Effector memory CD8-positive, alpha-beta T cell (primary cell): ENCODE results near the gene KRT3.

Experiments used
- ATAC-seq: fragments of 150-1000 bp; cut with Tn5 transposase; replicated peaks from 2 replicates; pipeline ENCODE4 v1.10.0; 2021; ENCODE audit warnings: mild to moderate bottlenecking, moderate library complexity
- DNase-seq, 3 experiments: peaks; one replicate each; pipeline ENCODE4 v3.0.0; 2021
- H3K27ac Mint-ChIP-seq, 2 donors: one replicate each; pipeline ENCODE4 v1.8.0; 2022; ENCODE audit warnings: mild to moderate bottlenecking in 2 of 2, mixed read lengths in 2 of 2, moderate library complexity in 2 of 2
- H3K27me3 Mint-ChIP-seq, 2 donors: one replicate each; pipeline ENCODE4 v1.8.0; 2022; ENCODE audit warnings: mixed read lengths in 2 of 2
- H3K36me3 Mint-ChIP-seq: one replicate; pipeline ENCODE4 v1.8.0; 2022; ENCODE audit warnings: mild to moderate bottlenecking, moderate library complexity, mixed read lengths; ENCODE audit not compliant: insufficient read depth
- H3K4me1 Mint-ChIP-seq, 2 donors: one replicate each; pipeline ENCODE4 v1.8.0; 2022; ENCODE audit warnings: low read depth in 2 of 2, mixed read lengths in 2 of 2
- H3K4me3 Mint-ChIP-seq, 2 donors: one replicate each; pipeline ENCODE4 v1.8.0; 2022; ENCODE audit warnings: mild to moderate bottlenecking in 2 of 2, mixed read lengths in 2 of 2, moderate library complexity in 2 of 2
- H3K9me3 Mint-ChIP-seq, 2 donors: one replicate each; pipeline ENCODE4 v1.8.0; 2022; ENCODE audit warnings: mixed read lengths in 2 of 2
- total RNA-seq, 9 experiments: gene quantifications; one replicate each; lab custom pipeline; 2026; lab: John Stamatoyannopoulos, UW

Gene KRT3
- total RNA-seq: 0 reads per million in 9 experiments

DNA sequence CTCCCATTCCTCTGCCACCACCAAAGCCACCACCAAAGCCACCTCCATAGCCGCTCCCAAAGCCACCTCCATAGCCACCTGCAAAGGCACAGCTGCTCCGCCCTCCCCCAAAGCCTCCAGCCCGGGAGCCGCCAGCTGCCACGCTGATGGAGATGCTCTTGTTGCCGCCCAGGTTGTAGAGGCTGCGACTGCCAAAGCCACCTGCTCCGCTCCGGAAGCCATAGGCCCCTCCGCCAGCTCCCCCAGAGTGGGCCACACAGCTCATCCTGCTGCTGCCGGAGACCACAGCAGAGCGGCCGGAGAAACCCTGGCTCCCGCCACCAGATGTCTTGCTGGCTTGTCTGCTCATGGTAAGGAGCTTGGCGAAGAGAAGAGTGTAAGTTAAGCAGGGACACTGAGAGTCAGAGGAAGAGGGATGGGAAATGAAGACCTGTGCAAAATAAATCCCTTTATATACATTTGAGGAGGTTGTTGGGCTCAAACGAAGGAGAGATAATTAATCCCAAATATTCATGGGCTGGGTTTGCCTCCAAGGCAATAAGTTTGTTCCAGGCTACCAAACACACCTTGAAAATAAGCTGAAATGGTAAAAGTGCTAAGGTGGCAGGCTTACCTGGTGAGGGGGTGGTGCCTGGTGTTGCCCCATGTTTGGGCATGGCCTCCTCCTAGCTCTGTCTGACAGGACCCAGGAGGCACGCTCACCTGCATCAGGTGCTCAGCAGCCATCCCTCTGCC, at the start of gene KRT3:
Gene KRT3, minus strand, starts transcription at position 424 of the 735 bp plus-strand sequence. Its CDS starts 75 bp downstream, at position 349.
- Mint-ChIP-seq H3K9me3 (no peaks in the 10 kb centered on the region), H3K27me3 (peaks cover 17 to 42% of the 10 kb centered on the region in 2 donors), H3K36me3 (no peaks in the 10 kb centered on the region), H3K4me1 (no peaks in the 10 kb centered on the region), H3K27ac (no peak within 1 kb of the TSS), H3K4me3 (no peak within 1 kb of the TSS)
- no peak for DNase-seq
- no peak for ATAC-seq

GRCh38 chr12:52844386-52844785, 48.5 kb upstream of the KRT3 start:
- ATAC-seq (no peak), DNase-seq (no peak)
- Mint-ChIP-seq H3K27ac (no peak overlapping the region), H3K27me3 (peaks cover 26 to 67% of the 10 kb centered on the region in 2 donors), H3K4me1 (peaks cover 0 to 1% of the 10 kb centered on the region in 2 donors), H3K36me3 (no peaks in the 10 kb centered on the region), H3K9me3 (no peaks in the 10 kb centered on the region), H3K4me3 (no peak overlapping the region)

DNA sequence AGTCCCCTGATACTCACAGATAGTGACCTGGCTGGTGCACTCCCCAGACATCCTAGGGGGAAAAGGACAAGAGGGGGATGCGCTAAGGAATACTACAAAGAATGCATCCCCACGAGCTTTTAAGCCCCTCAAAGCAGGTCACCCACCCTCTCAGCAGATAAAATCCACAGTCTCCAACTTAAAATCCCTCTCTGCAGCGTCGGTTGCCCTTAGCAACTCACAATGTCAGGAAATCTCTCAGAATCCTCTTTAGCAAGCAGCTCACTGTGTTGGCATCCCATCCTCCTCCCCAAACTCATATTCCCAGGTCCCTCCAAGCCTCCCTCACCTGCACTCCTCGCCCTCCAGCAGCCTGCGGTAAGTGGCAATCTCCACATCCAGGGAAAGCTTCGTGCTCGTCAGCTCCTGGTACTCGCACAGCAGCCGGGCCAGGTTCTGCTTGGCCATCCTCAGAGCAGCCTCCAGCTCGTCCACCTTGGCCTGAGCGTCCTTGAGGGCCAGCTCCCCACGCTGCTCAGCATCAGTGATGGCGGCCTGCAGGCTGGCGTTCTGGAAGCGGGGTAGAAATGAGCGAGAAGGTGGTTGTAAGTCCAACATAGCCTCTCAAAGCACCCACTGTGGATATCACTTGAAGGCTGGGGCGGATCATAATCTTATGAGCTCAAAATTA, 43.7 kb upstream of the KRT3 start:
- H3K36me3 Mint-ChIP-seq: no peaks in the 10 kb centered on the region
- ATAC-seq: no peak
- peaks cover 16 to 18% of the 10 kb centered on the region in 2 donors for H3K4me1 Mint-ChIP-seq
- DNase-seq: no peak
- H3K4me3 Mint-ChIP-seq: no peak overlapping the region
- no peaks in the 10 kb centered on the region for H3K9me3 Mint-ChIP-seq
- H3K27ac Mint-ChIP-seq: no peak overlapping the region
- peaks cover 0 to 58% of the 10 kb centered on the region in 2 donors for H3K27me3 Mint-ChIP-seq

DNA sequence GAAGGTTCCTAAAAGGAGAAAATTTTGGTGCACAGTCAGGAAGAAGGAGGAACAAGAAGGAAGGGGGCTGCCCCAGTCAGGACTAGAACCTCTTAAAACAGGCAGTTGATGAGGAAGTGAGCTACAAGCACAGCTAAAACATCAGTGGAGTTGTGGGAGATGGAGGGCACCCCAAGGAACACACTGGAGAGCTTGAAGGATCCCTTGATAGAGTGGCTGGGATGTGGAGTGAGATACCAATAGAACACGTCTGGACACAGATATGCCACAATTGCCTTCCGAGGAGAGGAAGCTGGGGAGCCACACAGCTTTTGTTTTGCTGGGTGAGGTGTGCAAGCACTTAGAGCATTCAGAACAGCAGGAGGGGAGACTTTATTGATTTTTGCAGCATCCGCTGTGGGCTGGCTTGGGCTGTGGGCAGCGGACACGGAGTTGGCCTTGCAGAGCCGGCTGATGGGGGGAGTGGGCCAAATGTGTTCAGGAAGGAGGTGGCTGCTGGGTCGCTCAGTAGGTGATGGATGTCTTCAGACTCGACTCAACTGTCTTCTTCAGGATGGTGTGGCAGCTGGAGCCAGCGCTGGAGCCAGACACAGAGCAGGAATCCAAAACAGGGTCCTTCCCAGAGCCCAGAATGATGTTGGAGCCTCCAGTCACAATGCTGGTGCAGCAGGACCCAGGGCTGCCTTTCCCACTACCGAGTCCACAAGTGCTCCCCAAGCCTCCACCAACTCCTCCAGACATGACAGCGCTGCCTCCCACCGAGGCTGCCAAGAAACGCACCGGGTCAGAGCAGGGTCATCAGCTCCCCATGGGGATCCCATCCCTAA, 42.9 kb upstream of the KRT3 start:
- no peak overlapping the region for H3K27ac Mint-ChIP-seq
- peaks cover 0 to 58% of the 10 kb centered on the region in 2 donors for H3K27me3 Mint-ChIP-seq
- no peak for ATAC-seq
- no peak for DNase-seq
- H3K4me3 Mint-ChIP-seq: no peak overlapping the region
- H3K36me3 Mint-ChIP-seq: no peaks in the 10 kb centered on the region
- no peaks in the 10 kb centered on the region for H3K9me3 Mint-ChIP-seq
- H3K4me1 Mint-ChIP-seq: peaks cover 16 to 18% of the 10 kb centered on the region in 2 donors

- Mint-ChIP-seq H3K27ac (peak overlapping the region in 1 of 2 donors; percentile 93), H3K9me3 (no peaks in the 10 kb centered on the region), H3K36me3 (no peaks in the 10 kb centered on the region), H3K4me1 (peaks cover 16 to 18% of the 10 kb centered on the region in 2 donors), H3K27me3 (peaks cover 0 to 61% of the 10 kb centered on the region in 2 donors), H3K4me3 (peak overlapping the region in 1 of 2 donors; percentile 54)
- DNase-seq (no peak), ATAC-seq (no peak)
Measured at GRCh38 chr12:52837781-52838608, 42.1 kb upstream of the KRT3 start.

DNA sequence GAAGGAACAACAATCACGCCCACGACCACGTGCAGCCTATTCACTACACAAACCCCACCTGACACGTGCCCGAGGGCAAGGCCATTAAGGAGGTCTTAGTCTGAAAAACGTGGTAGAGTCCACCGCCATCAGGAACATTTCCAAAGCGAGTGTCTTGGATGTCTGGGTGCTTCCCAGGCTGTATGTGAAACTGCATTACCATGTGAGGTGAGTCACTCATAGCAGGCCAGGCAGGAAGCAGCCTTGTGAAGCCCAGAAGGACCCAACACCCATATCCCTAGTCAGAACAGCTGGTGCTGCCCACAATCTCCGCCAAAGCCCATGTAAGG, 41.5 kb upstream of the KRT3 start:
- peak overlapping the region; percentile 36 to 54 for H3K4me3 Mint-ChIP-seq
- peak overlapping the region in 1 of 2 donors; percentile 93 for H3K27ac Mint-ChIP-seq
- H3K36me3 Mint-ChIP-seq: no peaks in the 10 kb centered on the region
- peaks cover 0 to 65% of the 10 kb centered on the region in 2 donors for H3K27me3 Mint-ChIP-seq
- peaks cover 15 to 18% of the 10 kb centered on the region in 2 donors for H3K4me1 Mint-ChIP-seq
- no peaks in the 10 kb centered on the region for H3K9me3 Mint-ChIP-seq
- ATAC-seq: no peak
- DNase-seq: no peak

GRCh38 chr12:52836491-52837412, 40.8 kb upstream of the KRT3 start:
- Mint-ChIP-seq H3K36me3 (no peaks in the 10 kb centered on the region), H3K27ac (peak overlapping the region; percentile 87 to 93), H3K9me3 (no peaks in the 10 kb centered on the region), H3K4me3 (peak overlapping the region; percentile 36 to 54), H3K4me1 (peaks cover 15 to 18% of the 10 kb centered on the region in 2 donors), H3K27me3 (peaks cover 0 to 65% of the 10 kb centered on the region in 2 donors)
- DNase-seq: no peak
- ATAC-seq: no peak

DNA sequence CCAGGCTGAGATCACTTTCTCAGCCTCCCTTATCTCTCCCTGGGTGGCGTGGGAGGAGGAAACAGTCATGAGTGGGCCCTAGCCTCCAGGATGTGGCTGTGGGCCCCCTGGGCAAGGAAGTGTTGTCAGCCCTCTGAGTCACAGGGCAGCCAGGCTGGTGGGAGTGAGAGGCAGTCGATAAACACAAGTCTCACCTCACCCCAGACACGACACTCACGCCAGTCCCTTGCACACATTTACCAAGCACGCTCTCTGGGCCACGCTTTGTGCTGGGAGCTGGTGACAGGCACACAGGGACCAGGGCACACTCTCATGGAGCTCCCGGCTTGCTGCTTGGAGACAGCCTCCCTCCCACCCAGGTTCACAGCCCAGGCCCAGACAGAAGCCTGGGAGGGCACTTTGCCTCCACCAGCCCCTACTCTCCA, 40.1 kb upstream of the KRT3 start:
- ATAC-seq (peak; percentile 76), DNase-seq (peak in 1 of 3 experiments; percentile 43)
- Mint-ChIP-seq H3K27me3 (peaks cover 0 to 60% of the 10 kb centered on the region in 2 donors), H3K36me3 (no peaks in the 10 kb centered on the region), H3K9me3 (no peaks in the 10 kb centered on the region), H3K4me3 (peak overlapping the region in 1 of 2 donors; percentile 12), H3K27ac (peak overlapping the region; percentile 84 to 87), H3K4me1 (peaks cover 15 to 18% of the 10 kb centered on the region in 2 donors)

DNA sequence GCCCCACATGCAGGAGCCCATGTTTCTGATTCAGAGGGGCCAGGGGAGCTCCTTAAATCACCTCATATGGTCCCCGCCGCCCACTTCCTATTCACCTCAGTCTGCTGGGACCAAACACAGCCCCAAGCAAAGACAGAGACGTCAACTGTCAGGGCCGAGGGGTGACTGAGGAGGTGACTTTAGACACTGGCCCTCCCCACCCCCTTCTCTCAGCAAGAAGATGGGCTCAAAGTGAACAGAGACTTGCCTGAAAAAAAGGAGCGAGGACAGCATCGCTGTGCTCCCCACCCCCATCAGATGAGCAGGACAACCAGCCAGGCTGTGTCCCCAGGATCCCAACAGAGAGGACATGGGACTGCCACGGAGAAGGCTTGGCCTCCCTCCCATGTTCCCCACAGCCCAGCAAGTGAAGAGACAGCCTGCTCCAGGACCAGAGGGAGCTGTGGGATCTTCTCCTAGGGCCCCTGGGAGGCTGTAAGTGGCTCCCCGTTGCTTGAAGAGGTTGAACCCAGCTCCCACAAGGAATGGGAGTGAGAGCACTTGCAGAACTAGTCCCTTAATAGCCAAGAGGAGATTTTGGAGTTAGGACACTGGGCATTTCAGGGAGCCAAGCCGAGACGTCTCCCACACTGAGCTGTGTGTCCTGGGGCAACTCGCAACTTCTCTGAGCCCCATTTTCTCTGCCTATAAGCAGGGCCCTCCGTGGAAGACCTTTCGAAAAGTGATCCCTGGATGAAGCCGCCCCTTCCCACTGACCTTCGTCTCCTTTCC, 39.5 kb upstream of the KRT3 start:
- Mint-ChIP-seq H3K4me1 (peaks cover 15 to 18% of the 10 kb centered on the region in 2 donors), H3K27me3 (peaks cover 0 to 54% of the 10 kb centered on the region in 2 donors), H3K9me3 (no peaks in the 10 kb centered on the region), H3K27ac (peak overlapping the region; percentile 84 to 87), H3K4me3 (peak overlapping the region in 1 of 2 donors; percentile 12), H3K36me3 (no peaks in the 10 kb centered on the region)
- no peak for ATAC-seq
- no peak for DNase-seq

GRCh38 chr12:52834727-52835001, 38.7 kb upstream of the KRT3 start:
- Mint-ChIP-seq H3K27me3 (peaks cover 0 to 54% of the 10 kb centered on the region in 2 donors), H3K4me1 (peaks cover 15 to 18% of the 10 kb centered on the region in 2 donors), H3K27ac (peak overlapping the region in 1 of 2 donors; percentile 47), H3K4me3 (no peak overlapping the region), H3K9me3 (no peaks in the 10 kb centered on the region), H3K36me3 (peaks cover 2% of the 10 kb centered on the region)
- ATAC-seq (no peak), DNase-seq (no peak)

DNA sequence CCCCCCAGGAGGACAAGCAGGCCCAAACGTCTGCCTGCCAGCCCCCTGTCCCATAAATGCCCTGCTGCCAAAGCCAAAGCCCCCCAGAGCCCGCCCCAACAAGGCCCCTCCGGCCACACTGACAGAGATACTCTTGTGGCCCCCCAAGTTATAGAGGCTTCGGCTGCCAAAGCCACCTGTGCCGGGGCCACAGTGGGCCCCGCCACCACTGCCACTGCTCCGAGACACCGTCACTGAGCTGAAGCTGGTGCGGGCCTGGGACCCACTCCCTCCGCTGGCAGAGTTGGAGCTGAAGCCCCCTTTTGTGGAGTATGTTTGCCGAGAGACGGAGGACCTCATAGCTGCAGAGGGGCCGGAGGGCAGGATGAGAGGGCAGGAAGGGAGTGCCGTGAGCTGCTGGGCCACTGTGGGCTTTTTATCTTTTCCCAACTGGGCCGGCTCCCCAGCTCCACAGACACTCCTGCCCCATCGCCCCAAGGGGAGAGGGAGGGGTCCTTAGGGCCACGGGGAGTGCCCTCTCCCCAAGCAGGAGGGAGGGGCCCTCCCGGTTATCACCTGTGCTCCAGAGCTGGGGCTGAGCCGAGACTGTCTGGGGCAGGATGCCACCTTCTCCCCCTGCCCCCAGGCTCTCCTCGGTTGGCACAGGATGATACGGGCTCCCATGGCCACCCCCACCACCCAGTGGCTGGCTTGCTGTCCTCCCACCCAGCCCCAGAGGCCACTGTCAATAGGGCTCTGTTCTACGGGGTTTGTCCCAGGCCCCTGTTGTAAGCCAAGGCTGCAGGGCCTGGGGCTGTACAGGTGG, 38.2 kb upstream of the KRT3 start, which contains the start of gene KRT79:
Gene KRT79, minus strand, starts transcription at position 390 of the 805 bp plus-strand sequence. Its CDS starts 51 bp downstream, at position 339.
- DNase-seq (no peak), ATAC-seq (no peak)
- H3K27ac Mint-ChIP-seq: peak within 1 kb of the TSS in 1 of 2 donors; percentile 84
- no peak within 1 kb of the TSS for H3K4me3 Mint-ChIP-seq
- peaks cover 0 to 48% of the 10 kb centered on the region in 2 donors for H3K27me3 Mint-ChIP-seq
- H3K9me3 Mint-ChIP-seq: no peaks in the 10 kb centered on the region
- H3K4me1 Mint-ChIP-seq: peaks cover 15 to 18% of the 10 kb centered on the region in 2 donors
- peaks cover 2% of the 10 kb centered on the region for H3K36me3 Mint-ChIP-seq
